SW 1271 (cell line): ENCODE data around the gene ITPR3.

Experiments used
- DNase-seq, 2 experiments: peaks; one replicate each; lab custom pipeline; 2025; lab: John Stamatoyannopoulos, UW

ITPR3 gene

DNA sequence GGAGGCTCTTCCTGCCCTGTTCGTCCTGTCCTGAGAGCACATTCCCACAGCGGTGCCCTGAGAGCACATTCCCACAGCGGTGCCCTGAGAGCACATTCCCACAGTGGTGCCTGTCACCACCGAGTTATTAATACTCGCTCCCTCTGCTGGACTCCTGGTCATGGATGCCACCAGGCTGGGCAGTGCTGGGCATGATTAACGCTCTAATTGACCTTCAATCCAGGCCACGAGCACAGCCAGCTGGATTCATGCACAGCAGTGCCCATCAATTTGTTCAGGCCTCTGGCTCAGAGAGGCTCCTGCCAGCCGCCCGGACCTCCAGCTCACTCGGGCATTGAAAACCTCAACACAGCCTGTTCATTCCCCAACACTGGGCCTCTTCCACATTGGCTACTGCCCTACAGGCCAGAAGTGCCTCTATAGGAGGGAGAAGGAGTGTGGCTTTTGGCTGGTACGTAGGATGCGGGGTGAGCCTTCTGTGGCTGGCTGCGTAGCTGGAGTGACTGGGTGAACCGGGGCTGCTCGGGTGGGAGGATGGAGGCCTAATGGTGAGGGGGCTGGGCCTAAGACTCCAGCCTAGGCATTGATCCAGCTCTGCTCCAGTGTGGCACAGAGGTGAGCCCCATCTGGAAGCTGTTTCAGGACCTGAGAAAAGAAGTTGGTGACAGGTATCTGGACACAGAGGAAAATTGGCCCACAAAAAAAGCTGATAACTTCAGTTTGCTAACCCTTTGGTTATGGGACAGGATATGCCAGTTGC lies 116.3 kb downstream of the ITPR3 start:
- no peak for DNase-seq

DNA sequence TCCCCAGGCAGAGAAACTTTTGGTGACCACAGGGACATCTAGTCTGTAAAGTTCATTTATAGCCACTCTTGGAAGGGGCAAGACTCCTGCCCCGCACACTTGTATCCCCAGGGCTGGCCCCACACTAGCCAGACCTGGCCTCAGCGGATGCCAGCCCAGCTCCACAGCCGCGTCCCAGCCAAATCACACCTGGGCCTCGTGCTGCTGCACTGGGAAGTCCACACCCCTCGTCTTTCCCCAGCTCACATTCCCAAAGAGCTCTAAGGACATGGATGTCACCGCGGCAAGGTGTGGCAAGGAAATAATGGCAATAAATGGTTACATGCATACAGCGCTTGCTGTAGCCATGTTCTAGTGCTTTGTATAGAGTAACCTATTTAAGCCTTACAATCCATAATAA lies 117.0 kb downstream of the ITPR3 start:
- no peak for DNase-seq

DNA sequence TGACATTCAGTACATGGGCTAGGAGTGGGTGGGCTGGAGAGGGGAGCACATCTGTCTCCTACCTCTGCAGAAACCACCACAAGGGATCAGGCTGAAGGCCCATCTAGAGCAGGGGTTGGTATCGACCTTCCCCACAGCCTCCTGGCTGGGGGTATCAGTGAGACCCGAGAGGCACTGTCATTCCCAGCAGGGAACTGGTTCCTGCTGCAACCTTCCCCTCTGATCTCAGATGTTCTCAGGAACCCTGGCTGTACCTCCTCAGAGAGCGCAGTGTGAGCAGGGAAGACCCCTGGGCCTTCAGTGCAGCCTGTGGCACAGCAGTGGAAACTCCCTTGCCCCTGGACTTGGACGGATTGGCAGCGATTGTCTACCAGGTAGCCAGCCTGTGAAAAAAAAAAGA lies 117.8 kb downstream of the ITPR3 start:
- DNase-seq: no peak

DNA sequence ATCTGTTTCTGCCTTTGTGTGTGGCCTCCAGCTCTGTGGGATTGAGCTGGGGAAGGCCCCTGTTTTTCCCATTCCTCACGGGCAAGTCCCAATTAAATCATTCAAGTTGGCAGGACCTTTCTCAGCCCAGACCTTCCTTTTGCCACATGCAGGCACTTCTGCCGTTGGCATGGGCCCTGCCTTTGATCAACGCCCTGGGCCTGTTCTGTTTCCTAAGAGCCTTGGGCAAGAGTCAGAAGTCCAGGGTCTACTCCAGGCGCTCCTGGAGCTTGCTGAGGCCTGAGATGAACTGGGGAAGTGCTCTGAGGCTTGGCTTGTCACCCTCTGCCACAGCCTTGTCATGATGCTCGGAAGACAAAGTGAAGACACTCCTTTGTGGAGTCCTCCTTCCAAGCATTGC lies 118.4 kb downstream of the ITPR3 start:
- DNase-seq: no peak

DNA sequence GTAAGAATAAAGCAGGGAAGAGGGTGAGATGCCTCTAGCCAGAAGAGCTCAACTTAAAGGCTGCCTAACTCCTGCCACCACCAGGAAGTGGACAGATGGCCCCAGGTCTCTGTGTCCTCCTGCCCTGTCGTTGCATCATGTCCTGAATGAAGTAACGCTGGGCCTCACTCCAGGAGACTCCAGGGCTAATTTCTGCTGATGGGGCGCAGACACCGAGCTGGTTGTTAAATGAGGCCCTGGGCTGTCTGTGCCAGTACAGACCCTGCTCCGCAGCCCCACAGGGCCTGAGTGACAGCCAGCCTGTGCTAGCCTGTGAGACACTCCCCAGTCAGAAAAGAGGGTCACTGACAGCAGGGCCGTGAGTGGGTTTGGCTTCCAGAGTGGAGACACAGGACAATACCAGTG lies 119.1 kb downstream of the ITPR3 start:
- no peak for DNase-seq

DNA sequence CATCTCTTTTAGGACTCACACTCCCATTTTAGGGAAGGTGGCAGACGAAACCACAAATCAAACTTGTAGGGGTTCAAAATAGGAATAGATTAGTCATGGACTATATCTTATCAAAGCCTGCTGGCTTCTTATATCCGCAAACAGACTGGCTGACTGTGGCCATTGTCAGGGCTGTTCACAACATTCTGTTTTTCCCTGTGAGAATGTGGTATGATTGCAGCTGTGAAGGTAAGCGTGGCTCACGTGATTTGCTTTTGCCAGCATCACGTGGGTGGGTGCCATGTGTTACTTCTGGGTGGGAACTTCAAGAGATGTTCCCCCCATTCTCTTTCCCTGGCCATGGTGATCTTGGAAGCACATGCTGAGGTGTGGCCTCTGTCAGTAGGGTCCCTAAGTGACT lies 119.7 kb downstream of the ITPR3 start:
- no peak for DNase-seq

DNA sequence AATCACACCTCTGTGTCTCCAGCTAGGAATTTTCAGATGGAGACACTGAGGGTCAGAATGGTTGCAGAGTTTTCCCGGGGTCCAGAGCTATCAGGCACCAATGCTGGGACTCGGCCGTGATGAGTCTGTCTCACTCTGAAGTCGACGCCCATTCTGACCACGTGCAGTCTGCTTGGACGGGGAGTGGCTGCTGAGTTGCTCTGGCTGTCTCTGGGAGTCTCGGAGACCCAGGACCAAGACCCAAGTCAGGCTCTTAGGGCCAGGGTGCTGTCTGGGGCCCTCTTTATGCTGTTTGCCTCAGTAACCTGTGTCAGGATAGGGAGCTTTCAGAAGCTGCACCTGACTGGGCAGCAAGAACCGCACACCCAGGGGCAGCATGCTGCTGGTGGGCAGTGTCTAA lies 121.0 kb downstream of the ITPR3 start:
- no peak for DNase-seq

DNA sequence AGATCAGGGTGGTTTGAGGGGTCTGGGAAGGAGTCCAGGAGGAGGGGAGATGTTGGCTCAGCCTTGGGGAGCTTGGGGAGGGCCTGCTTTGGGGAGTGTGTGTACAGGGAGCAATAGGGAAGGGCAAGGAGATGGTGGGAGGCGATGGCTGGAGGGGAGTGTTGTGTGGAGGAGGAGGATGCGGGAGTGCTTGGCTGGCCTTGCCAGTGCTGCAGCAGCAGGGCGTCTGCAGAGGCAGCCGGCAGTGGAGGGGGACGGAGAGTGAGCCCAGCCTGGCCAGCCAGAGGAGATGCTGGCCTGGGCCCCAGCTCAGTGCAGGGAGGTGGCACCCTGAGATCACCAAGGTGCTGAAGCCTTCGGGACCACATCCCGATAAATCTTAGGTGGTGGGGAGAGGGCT lies 121.7 kb downstream of the ITPR3 start:
- no peak for DNase-seq

DNA sequence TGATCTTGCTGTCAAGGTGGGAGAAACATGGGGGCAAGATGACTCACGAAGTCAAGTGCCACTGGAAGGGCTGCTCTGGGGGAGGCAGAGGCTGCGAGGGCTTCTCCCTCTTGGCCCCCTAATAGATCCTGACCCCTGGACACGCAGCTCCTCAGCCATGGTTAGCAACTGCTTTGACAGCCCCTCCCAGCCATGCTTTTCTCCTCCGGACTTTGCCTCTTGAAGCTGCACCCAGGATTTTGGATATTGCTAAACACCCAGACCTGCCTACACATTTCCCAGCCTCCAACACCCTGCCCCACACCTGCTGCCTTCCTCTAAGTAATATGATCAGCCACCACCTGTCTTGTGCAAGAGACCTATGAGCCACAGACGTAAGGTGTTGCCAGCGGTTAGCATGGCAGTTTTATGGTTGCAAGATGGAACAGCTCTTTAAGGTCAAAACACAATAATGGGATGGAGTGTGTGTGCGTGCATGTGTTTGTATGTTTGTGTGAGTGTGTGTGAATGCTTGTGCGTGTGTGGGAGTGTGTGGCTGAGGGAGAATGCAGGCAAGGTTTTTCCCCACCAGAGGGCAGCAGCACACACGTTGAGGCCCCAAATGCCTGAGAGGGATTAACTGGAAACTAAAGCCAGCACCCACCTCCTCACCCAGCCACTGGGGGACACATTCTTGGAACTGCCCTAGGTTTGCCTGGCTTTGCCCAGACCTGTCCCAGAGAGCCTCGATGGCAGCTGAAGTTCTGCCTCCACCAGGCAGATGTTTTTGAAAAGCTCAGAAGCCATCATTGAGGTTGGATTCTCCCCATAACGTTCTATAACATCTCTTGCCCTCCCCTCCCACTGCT lies 123.1 kb downstream of the ITPR3 start:
- peak in 1 of 2 experiments; percentile 39 for DNase-seq

DNA sequence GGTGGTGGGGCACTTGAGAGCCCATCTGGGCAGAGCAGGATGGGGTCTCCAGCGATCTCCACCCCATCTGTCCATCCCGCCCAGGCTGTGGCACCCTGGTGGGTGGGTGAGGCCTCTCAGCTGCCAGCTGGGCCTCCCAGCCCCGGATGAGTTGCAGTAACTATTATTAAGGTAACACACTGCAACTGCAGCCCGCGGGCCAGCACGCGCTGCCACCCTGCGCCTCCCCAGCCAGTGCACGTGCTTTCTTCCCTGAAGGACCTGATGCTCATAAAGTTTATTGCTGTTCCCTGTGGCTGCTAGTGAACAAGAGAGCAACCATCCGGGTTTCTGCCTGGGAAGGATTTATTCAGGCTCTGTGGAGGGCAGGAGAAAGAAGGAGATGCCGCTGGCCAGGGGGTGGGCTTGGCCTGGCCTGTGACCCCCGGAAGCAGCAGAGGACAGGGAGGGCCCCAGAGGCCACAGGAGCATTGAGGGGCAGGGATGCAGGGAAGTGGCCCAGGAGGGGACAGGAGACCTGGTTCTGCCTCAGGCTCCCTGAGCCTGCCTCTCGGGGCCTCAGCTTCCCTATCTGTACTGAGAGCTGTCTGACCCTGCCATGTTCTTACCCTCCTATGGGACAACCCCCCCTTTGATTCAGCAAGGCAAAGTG lies 123.9 kb downstream of the ITPR3 start:
- no peak for DNase-seq

DNA sequence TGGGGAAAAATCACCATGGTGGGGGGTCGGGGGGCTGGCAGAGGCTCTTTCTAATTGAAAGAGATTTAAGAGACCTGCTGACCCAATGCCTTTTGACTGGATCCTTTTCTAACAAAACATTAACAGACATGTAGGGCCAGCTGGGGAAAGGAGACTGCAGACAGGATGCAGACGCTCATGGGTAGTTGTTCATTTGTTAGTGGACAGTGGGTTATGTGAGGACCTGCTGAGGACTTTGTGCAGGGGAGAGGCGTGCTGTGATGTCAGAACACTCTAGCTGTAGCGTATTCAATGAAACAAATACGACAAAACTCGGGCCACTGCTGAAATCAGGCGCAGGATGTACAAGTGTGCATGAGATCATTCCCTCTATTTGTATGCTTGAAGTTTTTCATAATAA lies 124.4 kb downstream of the ITPR3 start:
- DNase-seq: no peak
